Endothelial cell of hepatic sinusoid (primary cell): ENCODE data around the gene TRAPPC3L.

Experiments
- in situ Hi-C: cut with HindIII; loops from 2 replicates; pipeline ENCODE4 v1.10.0; 2017; ENCODE audit warnings: low sequenced_read_pairs

Gene TRAPPC3L

DNA sequence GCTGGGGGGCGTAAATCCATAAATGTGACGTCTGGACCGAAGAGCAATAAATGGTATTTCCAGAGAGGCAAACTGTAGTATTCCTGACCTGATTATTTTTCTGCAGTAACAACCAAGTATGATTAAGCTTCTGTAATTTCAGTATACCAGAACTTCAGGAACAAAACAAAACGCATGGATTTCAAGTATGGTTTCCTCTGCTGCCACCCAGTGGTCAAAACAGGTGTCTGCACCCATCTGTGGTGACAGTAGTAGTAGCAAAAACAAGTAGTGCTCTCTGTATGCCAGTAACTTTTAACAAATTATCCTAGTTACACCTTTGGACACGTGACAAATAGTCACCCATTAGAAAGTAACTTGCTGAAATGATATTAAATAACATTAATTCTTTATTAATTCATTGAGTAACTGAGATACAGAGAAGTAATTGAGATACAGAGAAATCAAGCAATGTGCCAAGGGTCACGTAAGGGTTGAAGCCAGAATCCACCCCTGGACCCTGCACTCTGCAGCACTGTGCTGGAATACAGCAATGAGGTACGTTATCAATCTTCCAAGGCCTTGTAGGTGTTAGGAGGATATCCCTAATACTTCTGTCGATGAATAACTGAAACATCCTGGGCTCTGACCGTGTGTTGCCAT, 16.0 kb upstream of the TRAPPC3L start:
- in situ Hi-C loops = loop anchor here (25.0 kb wide), 1 partner anchor 299 kb away; the partner anchor contains the start of gene TSPYL4

DNA sequence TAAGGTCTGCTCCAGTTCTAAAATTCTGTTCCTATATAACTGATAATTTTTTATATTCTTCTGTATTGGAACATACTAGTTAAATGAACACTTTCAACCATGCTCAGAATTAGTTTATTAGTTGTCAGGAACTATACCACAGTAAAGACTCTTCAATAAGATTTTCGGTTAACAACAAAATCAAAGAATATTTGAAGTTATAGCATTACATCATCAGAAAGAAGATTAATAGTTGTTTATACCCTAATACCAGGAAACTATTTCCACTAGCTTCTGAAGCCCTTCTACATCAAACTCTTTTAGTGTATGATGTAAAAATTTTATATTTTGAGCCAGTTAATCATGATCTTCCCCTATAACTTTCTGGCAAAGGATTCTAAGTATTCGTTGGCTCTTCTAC, 14.6 kb upstream of the TRAPPC3L start:
- in situ Hi-C loops = loop anchor here (25.0 kb wide), 1 partner anchor 298 kb away; the partner anchor contains the start of gene TSPYL4

DNA sequence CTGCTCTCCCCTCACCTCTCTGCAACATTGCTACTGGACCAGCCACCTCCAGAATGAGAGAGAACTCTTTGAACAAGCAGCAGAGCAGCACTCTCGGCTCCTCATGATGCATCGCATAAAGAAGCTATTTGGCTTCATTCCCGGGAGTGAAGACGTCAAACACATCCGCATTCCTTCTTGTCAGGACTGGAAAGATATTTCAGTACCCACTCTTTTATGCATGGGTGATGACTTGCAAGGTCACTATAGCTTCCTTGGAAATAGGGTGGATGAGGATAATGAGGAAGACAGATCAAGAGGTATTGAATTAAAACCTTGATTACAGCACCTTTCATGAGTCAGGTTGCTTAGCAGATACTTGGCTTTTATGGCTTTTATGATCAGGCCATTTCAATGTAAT, 12.4 kb upstream of the TRAPPC3L start:
- in situ Hi-C loops = loop anchor here (25.0 kb wide), 1 partner anchor 296 kb away; the partner anchor contains the start of gene TSPYL4

DNA sequence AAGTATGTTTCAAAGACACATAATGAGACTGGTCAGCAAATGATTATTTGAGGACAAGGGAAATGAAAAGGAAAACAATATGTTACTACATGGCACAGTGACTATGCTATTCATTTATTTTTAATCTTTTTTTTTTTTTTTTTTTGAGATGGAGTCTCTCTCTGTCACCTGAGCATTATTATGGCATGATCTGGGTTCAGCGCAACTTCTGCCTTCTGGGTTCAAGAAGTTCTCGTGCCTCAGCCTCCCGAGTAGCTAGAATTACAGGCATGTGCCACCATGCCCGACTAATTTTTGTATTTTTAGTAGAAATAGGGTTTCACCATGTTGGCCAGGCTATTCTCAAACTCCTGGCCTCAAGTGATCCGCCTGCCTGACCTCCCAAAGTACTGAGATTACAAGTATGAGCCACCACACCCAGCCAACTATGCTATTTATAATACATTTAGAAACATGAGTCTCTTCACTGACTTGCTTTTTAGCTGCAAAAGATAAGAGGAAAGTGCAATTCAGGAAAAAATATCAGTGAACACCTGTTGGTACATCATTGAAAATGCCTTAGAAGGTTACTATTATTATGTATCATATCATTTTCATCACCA, 11.4 kb upstream of the TRAPPC3L start:
- in situ Hi-C loops = loop anchor here (25.0 kb wide), 1 partner anchor 295 kb away; the partner anchor contains the start of gene TSPYL4

DNA sequence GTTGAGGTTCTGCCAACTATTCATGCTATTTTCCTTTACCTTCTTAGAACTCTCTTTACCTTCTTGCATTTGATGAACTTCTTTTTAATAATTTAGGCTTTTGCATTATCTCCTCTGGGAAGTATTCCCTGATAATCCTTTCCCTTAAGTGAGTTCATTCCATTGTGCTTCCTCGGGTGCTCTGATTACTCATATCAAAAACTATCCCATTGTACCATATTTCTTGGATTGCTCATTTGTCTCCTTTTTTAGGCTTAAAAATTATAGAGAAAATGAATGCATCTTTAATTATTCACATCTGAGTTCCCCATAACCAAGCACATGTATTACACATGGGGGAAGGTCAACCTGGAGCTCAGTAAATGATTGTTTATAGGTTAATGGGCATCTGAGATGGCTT, 10.6 kb upstream of the TRAPPC3L start:
- in situ Hi-C loops = loop anchor here (25.0 kb wide), 1 partner anchor 294 kb away; the partner anchor contains the start of gene TSPYL4

DNA sequence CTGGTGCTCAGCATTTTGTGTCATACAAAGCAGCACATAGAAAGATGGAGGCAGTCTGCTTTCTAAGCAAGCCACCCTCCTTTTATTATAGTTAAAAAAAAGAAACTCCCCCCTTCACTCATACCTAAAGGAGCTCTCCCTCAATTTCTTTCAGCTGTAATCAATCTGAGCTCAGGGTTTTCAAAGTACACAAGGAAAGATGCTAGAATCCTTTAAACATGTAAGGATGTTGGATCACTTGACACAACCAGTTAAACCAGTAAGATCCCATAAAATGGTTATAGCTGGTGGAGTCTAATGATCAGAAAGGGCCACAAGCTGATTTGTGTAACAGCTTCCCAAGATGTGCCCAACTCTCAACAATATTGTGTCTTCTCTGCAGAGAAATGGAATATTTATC, 8.0 kb upstream of the TRAPPC3L start, which contains the start of gene CALHM4:
Gene CALHM4 (plus strand): TSS at position 301 of the 400 bp plus-strand sequence. CDS start 43 bp downstream, at position 344.
- in situ Hi-C loops = loop anchor here (25.0 kb wide), 1 partner anchor 291 kb away; the partner anchor contains the start of gene TSPYL4

DNA sequence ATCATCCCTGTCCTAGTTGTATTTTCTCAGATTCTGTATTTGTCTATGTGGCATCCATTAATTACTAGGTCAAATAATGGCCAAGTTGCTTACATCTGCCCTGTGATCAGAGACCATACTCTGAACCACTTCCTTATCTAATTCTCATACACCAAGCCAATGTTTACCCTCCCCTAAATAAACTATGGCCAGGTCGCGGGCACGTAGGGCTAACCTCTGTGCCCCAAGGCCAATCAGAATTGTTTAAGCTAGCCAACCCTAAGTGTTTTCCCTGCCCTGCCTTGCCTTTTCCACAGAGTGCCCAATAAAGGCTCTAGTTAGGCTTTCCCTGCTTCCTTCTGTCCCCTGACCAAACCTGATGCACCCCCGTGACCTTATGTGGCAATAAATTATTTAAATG, 5.3 kb upstream of the TRAPPC3L start:
- in situ Hi-C loops = loop anchor here (25.0 kb wide), 1 partner anchor 288 kb away; the partner anchor contains the start of gene TSPYL4

DNA sequence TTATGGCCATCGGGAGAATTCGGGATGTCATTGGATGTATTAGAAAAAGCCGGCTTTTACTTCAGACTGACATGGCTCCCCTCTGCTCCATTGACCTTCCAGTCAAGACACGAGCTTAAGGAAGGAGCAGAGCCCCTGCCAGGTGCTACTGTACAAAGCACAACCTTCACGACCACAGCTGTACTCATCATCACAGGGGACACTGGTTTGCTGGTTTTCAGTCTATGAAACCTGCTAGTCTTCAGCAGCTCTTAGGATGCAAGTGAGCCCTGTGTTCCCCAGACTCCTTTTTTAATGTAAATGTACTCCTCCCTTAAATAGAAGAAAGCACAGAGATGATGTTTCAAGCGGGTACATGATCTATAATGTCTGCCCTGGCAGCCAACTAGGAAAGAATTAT, 1.9 kb upstream of the TRAPPC3L start:
- in situ Hi-C loops = no loop called here

DNA sequence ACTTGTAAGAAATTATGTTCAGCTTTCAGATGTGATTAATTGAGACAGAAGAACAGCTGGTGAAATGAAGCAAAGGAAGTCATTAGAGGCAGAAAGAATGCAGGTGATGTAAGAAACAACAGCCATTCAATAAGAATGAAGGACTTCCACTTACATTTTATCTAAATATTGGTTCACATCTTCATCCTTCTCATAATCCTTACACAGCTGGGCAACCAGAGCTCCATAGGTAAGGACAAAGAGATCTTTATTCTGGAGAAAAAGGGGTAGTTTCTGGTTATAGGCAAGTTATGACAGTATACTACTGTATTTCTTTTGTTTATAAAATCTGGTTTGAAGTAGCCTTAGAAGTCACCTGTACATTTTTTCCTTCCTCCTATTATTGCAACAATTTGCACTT, 2.3 kb downstream of the TRAPPC3L start:
- in situ Hi-C loops = no loop called here

DNA sequence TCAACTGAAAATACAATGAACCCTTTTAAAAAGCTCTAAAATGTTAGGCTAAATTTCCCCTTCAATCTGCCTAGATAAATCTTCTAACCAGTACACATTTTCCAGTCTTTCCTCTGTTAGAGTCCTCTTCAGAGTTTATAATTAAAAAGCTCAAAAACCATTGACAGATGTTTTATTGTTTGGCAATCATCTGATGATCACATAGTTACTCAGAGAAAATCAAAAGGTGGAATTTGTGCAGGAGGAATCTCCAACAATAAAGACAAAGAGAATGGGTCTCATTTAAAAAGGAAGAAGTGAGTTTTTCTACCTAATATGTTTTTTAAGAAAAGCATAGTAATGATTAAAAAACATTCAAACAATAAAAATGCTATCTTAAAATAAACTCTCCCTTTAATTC, 3.1 kb downstream of the TRAPPC3L start:
- in situ Hi-C loops = no loop called here

DNA sequence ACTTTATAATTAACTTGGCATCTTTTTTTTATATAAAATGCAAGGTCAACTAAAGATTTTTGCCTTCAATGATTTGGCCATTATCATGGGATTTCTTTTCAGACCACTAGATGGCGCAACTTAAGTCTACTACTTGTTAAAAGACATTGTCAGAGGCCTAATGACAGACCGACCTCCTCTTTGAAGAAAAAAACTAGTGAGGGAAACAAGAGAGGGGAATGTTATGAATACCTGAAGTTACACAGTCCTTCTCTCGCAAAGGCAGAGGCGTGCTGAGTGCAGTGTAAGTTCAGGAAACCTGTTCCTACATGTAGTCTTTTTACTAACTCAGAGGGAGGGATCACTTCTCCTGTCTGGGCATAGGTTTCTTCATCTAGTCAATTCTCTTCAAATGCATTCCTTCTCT, 9.3 kb downstream of the TRAPPC3L start:
- in situ Hi-C loops = loop anchor here (5.0 kb wide), 1 partner anchor 84 kb away; no protein-coding TSS in a partner anchor

DNA sequence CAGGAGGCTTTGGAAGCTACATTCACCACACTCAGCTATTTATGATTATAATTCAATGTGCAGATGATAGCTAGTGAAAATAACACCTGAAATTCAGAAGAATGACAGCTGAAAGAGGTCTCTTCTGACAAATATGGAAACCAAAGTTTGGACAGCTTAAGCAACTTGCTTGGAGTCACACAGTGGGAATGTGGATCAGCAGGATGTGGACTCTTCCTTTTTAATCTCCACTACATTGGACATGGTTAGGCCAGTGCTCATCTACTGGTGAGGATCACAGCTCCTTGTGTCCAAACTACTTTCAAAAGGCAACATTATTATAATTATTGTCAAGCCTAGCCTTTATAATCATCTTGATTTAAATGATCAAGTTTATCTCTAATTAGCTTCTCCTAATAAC, 10.4 kb downstream of the TRAPPC3L start:
- in situ Hi-C loops = loop anchor here (5.0 kb wide), 1 partner anchor 83 kb away; no protein-coding TSS in a partner anchor

DNA sequence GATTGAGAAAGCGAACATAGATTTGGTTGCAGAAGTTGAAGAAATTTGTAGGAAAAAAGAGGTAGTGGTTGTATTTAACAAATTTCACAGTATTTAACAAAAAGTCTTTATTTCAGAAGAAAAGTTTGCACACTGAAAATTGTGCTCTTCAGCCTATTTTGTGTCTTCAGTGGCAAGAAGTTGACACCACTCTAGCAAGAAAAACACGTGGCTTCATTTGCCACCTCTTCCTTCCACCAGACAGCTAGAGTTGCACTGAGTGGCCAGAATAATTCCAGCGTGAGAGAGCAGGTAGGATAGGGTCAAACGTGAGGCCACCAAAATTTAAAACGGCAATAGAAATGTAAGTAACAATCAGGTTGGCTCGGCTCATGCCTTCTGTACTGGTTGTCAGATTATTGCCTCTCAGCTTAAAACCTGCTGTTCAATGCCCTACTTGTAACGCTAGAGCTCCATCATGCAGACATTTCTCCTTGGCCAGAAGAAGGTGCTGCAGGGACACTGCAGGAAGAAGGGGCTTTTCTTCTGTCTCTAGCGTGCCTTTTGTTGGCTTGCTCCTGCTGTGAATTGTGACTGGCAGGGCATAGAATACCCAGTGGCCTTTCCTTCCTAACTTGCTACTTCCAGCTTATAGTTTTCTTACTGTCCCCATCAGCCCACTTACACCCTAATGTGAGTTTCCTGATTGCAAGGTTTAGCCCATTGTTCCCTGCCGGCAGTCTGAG, 12.1 kb downstream of the TRAPPC3L start:
- in situ Hi-C loops = no loop called here

DNA sequence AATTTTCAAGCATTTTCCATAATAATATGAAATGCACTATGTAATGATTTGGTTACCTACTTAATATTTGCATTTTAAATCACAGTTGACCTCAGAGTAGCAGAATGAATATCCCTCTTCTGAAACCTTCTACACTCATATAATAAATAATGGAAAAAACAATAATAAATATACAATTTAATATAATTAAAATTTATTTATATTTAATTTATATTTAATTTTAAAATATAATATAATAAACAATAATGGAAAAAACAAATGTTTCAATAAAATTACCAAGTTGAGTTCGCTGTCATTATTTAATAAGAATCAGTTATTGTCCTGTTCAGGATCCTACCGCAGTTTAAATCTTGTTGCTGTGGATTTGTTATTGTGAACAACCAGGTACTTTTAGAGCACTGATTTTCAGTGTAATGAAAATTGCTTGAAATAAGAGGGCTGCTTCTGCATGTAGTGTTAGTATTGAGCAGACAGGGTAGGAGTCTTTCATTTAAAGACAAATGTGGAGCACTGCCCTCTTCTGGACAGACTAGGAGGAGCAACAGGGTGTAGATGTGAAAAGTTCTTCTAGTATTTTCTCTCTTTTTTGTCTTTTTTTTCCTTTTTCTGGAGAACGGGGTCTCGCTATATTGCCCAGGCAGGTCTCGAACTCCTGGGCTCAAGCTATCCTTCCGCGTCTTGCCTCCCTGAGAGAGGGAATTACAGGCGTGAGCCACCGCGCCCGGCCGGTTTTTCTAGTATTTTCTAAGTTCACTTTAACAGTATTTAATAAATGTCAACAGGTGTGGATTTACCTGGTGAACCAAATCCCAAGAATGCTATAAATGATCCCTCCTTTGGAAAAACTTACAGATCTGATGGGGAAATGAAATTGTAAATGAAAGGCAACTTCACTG, 13.6 kb downstream of the TRAPPC3L start:
- in situ Hi-C loops = no loop called here

DNA sequence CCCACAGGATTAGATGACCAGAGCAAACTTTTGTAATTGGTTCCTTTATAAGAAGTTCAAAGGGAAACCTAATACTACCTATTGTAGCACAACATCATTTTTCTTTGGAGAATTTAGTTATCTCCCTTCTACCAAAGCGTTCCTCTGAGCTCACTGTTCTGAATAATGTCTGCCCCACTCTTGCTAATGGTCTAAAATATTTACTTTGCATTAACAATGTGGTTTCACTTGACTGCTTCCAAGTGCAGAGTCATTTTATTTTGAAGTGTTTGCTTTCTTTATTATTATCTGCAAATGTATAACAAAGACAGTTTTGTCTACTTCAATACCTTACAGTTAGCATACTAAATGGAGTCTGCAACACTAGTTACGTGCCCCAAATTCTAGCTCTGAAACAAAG, 15.0 kb downstream of the TRAPPC3L start:
- in situ Hi-C loops = no loop called here

DNA sequence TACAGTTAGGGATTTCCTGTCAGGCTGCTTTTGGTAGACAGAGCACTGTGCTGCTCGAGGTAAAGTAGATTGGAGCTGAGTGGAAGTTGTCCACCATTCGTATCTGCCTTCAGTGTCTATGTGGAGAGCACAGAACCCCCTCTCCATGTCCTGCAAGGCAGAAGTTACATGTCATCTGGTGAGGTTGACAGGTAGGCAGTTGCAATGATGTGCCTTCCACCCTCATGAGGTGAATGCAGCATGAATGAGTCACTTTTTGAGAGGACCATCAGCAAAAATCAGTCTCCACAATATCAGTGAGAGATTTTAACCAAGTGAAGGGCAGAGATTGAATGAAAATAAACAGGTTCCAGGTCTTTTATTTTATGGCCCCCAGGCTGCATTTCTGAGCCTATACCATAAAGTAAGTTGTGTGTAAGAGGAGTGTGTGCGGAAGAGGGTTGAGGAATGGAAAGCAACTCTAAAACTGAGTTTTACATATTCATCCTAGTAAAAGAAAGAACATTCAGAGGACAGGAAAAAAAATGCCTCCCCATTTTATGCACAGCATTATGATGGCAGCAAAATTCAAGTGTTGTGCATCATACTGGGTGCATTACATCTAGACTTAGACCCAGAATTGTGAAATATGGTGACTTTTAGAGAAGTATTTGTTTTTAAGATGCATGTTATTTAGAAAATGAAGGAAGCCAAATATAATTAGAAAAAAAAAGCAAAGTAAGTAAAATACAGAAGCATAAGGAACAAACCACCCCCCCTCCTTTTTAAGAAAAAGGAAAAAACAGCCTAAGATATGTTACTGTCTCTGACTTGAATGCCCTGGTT, 15.8 kb downstream of the TRAPPC3L start:
- in situ Hi-C loops = no loop called here

DNA sequence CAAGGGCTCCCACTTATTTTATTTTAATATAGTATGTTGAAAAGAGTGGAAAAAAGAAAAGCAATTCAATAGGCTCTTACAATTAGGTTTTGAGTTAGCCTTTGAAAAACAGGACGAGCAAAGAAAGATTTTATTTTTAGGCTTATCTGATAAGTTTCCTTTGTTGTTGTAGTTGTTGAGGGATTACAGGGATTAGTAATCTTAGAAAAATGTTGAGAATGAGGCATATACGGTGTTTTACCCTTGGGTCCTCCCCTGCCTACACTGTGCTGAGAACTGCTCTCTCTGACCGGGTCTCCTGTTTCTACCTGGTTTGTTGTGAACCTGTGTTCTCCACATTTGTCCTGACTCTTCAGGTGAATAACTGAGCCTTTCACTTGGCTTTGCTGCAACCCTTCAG, 16.7 kb downstream of the TRAPPC3L start:
- in situ Hi-C loops = no loop called here

DNA sequence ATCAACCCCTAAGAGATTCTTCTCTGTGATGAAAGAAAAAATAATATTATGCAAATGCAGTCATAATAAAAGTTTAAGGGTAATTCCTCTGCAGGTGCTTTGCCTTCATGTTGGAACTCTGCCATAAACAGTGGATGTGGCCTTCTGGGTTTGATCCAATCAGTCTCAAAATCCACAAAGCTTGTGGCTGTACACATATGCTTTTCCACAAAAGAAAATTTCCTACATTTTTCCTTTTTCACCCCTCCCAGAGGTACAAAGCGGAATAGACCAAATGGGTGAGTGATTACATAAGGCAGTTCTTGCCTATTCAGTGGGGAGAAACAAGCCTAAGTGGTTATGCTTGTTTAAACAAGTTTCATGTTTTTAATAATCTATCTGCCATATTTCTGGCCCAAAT, 17.4 kb downstream of the TRAPPC3L start:
- in situ Hi-C loops = no loop called here

DNA sequence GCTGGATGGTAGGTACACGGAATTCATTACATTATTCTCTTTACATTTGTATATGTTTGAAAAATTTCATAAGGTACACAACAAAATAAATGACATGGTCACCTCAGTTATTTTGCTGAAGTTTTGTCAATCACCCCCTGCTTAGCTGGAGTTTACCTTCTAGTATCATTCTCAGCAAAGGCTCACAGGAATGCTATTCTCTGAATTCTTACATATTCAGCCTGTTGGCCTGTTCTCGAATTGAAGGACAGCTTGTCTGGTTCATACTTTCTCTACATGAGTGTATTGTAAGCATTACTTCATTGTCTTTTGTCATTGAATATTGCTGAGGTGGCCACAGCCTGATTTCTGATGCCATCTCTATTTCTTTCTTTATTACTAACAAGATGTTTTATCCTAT, 21.2 kb downstream of the TRAPPC3L start:
- in situ Hi-C loops = no loop called here

DNA sequence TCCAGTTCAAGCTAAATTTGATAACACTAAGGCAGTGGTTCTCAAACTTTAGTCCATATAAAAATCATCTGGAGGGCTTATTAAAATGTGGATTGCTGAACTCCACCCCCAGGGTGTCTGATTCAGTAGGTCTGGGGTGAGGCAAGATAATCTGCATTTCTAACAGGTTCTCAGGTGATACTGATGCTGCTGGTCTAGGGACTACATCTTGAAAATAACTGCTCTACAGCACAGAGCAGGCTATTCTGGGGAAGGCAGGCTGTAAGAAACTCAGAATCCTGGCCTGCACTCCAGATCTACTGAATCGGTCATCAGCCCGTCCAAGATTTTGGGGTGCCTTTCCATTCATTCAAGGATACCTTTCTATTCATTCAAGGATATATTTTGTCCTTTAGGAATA, 22.6 kb downstream of the TRAPPC3L start:
- in situ Hi-C loops = no loop called here
